OCI-LY7 (cell line): Measurements from ENCODE around the gene MRPL41.

ENCODE experiments used
- EZH2phosphoT487 ChIP-seq: fragments of 200-600 bp; sonication (generic); IDR thresholded peaks from 2 replicates; pipeline ENCODE4 v1.6.1; 2018; ENCODE audit warnings: low read depth, borderline replicate concordance, mild to moderate bottlenecking, mixed run types, antibody characterized with exemption, low read length, moderate library complexity, mixed read lengths
- TF ChIP-seq, protein P1 (sequence below): fragments of 200-600 bp; sonication (generic); conservative IDR thresholded peaks from 2 replicates; pipeline ENCODE4 v1.5.1; 2014; ENCODE audit warnings: mild to moderate bottlenecking, antibody characterized with exemption, low read length, moderate library complexity, mixed read lengths

DNA sequence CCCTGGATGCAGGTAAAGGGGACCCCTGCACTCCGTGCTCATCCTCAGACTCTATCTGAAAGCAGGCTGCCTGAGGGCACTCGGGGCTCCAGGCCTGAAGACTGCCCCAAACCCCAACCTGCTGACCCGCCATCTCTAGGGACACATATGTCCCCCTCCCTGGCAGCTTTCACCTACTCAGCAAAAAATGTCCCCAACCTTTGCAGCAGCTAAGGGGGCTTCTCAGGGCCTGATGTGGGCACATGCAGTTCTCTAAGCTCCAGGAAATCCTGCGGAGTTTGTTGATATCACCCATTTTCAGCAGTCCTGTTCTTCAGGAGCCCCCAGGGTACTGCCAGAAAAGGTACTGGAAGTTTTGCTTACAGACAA is 29.3 kb downstream of the MRPL41 start:
- TF ChIP-seq, protein P1, sequence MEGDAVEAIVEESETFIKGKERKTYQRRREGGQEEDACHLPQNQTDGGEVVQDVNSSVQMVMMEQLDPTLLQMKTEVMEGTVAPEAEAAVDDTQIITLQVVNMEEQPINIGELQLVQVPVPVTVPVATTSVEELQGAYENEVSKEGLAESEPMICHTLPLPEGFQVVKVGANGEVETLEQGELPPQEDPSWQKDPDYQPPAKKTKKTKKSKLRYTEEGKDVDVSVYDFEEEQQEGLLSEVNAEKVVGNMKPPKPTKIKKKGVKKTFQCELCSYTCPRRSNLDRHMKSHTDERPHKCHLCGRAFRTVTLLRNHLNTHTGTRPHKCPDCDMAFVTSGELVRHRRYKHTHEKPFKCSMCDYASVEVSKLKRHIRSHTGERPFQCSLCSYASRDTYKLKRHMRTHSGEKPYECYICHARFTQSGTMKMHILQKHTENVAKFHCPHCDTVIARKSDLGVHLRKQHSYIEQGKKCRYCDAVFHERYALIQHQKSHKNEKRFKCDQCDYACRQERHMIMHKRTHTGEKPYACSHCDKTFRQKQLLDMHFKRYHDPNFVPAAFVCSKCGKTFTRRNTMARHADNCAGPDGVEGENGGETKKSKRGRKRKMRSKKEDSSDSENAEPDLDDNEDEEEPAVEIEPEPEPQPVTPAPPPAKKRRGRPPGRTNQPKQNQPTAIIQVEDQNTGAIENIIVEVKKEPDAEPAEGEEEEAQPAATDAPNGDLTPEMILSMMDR: no peak
- no peak for TF ChIP-seq EZH2phosphoT487
